Activated CD4-positive, alpha-beta T cell treated with anti-CD3 and anti-CD28 coated beads for 36 hours (primary cell): ENCODE measurements around the gene MED17. TPM values are rescaled to one million over a fixed set of nuclear protein-coding genes. Genes with fewer than 3 reads are reported as not detected.

Source experiments
- ATAC-seq: fragments of 200-7000 bp; cut with Tn5 transposase; one replicate; pipeline ENCODE4 v1.10.0; 2021; ENCODE audit warnings: mild to moderate bottlenecking, moderate library complexity
- CTCF ChIA-PET: fragments of 350-600 bp; sonication (Branson Sonifier 250); formaldehyde crosslinking; loops from one replicate; lab custom pipeline; 2021; ENCODE audit warnings: antibody characterized with exemption; lab: Charles Lee
- POLR2A ChIA-PET: fragments of 350-600 bp; sonication (Branson Sonifier 250); formaldehyde crosslinking; loops from one replicate; lab custom pipeline; 2021; ENCODE audit warnings: antibody characterized with exemption, inconsistent platforms; lab: Charles Lee
- DNase-seq: peaks from one replicate; pipeline ENCODE4 v3.0.0-alpha.2; 2020
- H3K27ac Mint-ChIP-seq: one replicate; pipeline ENCODE4 v1.8.0; 2021; ENCODE audit warnings: mixed read lengths
- H3K27me3 Mint-ChIP-seq: one replicate; pipeline ENCODE4 v1.8.0; 2021; ENCODE audit warnings: mixed read lengths
- H3K36me3 Mint-ChIP-seq: one replicate; pipeline ENCODE4 v1.8.0; 2021; ENCODE audit warnings: low read depth, mixed read lengths
- H3K4me1 Mint-ChIP-seq: one replicate; pipeline ENCODE4 v1.8.0; 2021; ENCODE audit warnings: mixed read lengths
- H3K4me3 Mint-ChIP-seq: one replicate; pipeline ENCODE4 v1.8.0; 2021; ENCODE audit warnings: mild to moderate bottlenecking, moderate library complexity, mixed read lengths
- H3K9me3 Mint-ChIP-seq: one replicate; pipeline ENCODE4 v1.8.0; 2021; ENCODE audit warnings: low read depth, mixed read lengths
- intact Hi-C, 2 experiments: fragments of 100-400 bp; cut with DNase I in 1 of 2; cut with micrococcal nuclease in 1 of 2; formaldehyde crosslinking; loops; one replicate each; pipeline versions ENCODE4 v1.14.2 to v1.15.1; 2022 to 2024; cut with DNase I, micrococcal nuclease
- total RNA-seq, 2 experiments: library from RNA; stranded (reverse); gene quantifications; one replicate each; pipeline ENCODE4 v1.2.3, GENCODE V29; 2021

MED17 gene
- total RNA-seq, 2 experiments from 2014 or later: 28.6 to 29.9 TPM

DNA sequence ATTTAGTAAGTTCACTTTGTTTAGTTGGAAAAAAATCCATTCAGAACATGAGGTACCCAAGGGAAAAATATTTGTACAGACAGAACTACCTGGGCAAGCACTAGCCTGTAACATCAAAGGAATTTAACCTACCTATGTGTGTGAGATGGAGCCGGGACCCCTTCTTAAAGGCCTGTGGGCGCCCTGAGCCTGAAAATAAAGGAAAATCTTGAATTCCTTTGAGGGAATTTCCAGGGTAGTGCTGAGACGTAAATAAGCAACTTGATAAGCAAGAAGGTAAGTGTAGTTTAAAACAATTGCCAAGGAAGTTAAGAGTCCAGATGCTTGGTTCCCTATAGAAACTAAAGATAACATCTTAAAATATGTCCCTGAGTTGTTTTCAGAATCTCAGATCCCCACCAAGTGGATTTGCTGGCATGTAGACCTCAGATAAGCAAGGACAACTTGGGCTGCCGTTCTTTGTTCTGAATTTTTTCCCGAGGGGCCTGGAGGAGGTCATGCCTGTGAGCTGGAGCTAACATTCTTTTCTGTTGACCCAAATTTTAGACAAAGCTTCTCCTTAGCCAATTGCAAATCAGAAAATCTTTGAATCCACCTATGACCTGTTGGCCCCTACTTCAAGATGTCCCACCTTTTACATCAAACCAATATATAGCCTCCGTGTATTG lies 31.0 kb downstream of the MED17 start:
- Mint-ChIP-seq H3K4me3 (no peak overlapping the region), H3K27me3 (no peaks in the 10 kb centered on the region), H3K4me1 (no peaks in the 10 kb centered on the region), H3K9me3 (no peaks in the 10 kb centered on the region), H3K36me3 (peaks cover 44% of the 10 kb centered on the region), H3K27ac (no peak overlapping the region)
- CTCF ChIA-PET: no interaction called here
- intact Hi-C loops: no loop called here
- DNase-seq: no peak
- no peak for ATAC-seq
- POLR2A ChIA-PET: no interaction called here

DNA sequence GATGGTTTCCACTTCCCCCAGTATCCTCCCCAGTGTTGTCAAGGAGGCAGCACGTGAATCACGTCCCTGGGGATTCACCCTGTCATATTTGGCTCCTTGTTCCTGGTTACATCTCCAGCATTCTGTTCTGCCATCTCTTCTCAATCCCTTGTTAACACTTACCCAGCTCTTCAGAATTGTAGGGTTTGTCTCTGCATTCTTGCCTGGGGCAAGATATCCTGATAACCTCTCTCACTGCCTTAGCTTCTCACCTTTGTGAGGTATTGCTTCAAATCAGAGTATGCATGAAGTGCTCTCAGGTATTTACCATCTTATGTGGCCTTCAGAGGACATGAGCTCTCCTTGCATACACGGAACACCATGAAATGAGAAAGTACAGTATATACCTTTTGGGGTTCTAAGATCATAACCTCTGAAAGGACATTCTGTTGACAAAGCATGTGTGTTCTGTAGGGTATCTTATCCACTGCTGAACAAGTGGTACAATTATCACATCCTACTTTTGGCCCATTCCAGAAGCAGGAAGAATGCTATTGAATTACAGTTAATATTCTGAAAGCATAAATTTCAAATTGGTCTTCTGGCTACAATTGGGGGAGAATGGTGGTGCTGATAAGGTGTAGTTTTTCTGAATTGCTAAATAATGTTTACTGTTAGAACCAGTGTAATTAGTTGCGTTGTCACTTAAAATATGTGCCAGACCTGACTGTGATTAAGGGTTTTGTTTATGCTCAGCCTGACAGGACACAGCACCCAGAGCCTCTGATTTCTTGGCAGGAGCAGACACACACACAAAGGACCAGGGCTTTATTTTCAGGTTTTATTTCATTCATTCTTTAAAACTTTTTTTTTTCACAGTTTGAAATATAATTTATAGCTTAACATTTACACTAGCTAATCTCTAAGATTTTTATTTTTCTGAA lies 33.6 kb downstream of the MED17 start:
- CTCF ChIA-PET: no interaction called here
- no peak for ATAC-seq
- Mint-ChIP-seq H3K9me3 (peaks cover 3% of the 10 kb centered on the region), H3K36me3 (peaks cover 31% of the 10 kb centered on the region), H3K27ac (no peak overlapping the region), H3K27me3 (no peaks in the 10 kb centered on the region), H3K4me1 (no peaks in the 10 kb centered on the region), H3K4me3 (no peak overlapping the region)
- intact Hi-C loops: no loop called here
- DNase-seq: no peak
- POLR2A ChIA-PET: no interaction called here

DNA sequence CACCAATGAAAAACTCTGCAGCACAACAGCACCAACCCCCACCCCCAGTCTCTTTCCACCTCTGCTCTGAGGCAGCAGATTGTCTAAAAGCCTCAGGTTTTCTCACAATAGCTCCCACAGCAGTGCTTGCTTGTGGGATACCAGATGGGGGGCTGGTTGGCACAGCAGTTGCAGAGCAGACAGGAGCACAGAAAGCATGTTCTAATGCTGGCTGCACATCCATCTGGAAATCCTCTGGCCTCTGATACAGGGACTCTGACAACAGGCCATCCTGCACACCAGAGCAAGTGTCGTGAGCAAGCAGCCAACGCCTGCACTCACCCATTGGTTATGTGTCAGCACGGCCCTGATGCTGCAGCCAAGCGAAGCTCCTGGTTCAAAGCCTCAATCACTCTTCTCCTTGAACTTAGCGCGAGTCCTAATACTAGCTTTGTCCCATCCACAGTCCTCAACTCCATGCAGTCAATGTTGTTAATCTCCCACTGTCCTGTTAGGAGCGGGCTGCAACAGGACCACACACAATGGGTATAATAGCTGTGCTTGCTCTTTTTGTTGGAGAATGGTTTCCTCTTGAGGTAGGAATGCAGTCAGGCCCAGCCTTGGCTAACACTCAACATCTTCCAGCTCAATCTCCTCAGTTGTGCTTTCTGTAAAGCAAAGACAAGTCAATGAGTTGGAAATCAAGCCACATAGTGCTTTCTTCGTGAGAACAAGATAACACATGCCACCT lies 36.0 kb downstream of the MED17 start:
- DNase-seq: no peak
- no peak for ATAC-seq
- ChIA-PET POLR2A (no interaction called here), CTCF (interaction anchor here (0.7 kb wide), 1 partner anchor 526 kb away, joined by 4 read pairs; no protein-coding TSS in a partner anchor)
- Mint-ChIP-seq H3K27ac (no peak overlapping the region), H3K9me3 (peaks cover 3% of the 10 kb centered on the region), H3K4me3 (no peak overlapping the region), H3K36me3 (peaks cover 16% of the 10 kb centered on the region), H3K4me1 (no peaks in the 10 kb centered on the region), H3K27me3 (no peaks in the 10 kb centered on the region)
- intact Hi-C loops: no loop called here

DNA sequence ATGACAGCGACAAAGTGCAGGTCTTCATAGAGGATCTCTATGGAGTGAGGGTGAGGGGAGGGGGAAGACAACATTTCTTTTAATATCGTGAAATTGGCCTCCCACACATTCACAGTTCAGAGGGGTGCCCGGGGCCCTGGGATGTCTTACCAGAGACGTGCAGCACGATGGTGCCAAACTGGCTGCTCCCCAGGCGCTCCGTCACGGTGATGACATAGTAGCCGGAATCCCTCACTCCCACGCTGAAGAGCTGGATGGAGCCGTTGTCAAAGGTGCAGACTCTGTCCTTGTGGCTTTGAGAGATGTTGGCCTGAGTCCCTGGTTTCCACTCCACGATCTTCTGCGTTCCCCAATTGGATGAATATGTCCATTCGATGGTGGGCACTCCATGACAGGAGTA lies 36.8 kb downstream of the MED17 start:
- ChIA-PET CTCF (no interaction called here), POLR2A (no interaction called here)
- no peak for ATAC-seq
- no peak for DNase-seq
- Mint-ChIP-seq H3K9me3 (peaks cover 3% of the 10 kb centered on the region), H3K27me3 (peaks cover 1% of the 10 kb centered on the region), H3K4me3 (no peak overlapping the region), H3K36me3 (peaks cover 11% of the 10 kb centered on the region), H3K4me1 (no peaks in the 10 kb centered on the region), H3K27ac (no peak overlapping the region)
- intact Hi-C loops: no loop called here

DNA sequence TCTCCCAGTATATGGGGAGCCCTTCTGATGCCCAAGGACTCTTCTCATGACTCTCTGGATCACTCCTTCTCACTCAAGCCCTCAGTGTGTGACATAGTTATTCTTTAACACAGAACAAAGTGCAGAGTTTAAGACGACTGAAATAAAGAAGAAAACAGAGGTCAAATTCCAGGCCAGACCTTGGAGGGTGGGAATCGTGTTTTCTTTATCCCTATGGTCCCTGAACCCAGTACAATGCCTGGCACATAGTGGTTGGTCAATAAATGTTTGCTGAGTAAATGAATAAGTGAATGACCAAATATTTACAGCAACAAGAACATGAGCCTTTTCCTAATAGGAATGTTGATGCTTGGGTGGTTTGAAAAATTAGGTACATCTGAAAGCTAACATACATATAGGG lies 37.5 kb downstream of the MED17 start:
- Mint-ChIP-seq H3K36me3 (peaks cover 8% of the 10 kb centered on the region), H3K9me3 (peaks cover 3% of the 10 kb centered on the region), H3K4me1 (no peaks in the 10 kb centered on the region), H3K27me3 (peaks cover 1% of the 10 kb centered on the region), H3K27ac (no peak overlapping the region), H3K4me3 (no peak overlapping the region)
- CTCF ChIA-PET: interaction anchor here (0.8 kb wide), 1 partner anchor 20 kb away, joined by 3 read pairs; no protein-coding TSS in a partner anchor
- ATAC-seq: no peak
- POLR2A ChIA-PET: no interaction called here
- DNase-seq: no peak
- intact Hi-C loops: no loop called here

DNA sequence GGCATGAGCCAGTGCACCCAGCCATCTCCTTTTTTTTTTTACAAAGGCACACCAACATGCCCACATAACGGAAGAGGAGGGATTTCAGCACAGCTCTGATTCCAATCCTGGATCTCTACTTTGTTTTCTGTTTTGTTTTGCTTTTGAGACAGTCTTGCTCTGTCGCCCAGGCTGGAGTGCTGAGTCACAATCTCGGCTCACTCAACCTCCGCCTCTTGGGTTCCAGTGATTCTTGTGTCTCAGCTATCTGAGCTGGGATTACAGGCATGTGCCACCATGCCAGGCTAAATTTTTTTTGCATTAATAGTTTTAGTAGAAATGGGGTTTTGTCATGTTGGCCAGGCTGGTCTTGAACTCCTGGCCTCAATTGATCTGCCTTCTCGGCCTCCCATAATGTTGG lies 38.3 kb downstream of the MED17 start:
- ChIA-PET POLR2A (no interaction called here), CTCF (interaction anchor here (0.8 kb wide), 1 partner anchor 19 kb away, joined by 3 read pairs; no protein-coding TSS in a partner anchor)
- no peak overlapping the region for H3K27ac Mint-ChIP-seq
- no peak overlapping the region for H3K4me3 Mint-ChIP-seq
- no peak for ATAC-seq
- H3K36me3 Mint-ChIP-seq: peaks cover 8% of the 10 kb centered on the region
- peaks cover 1% of the 10 kb centered on the region for H3K27me3 Mint-ChIP-seq
- intact Hi-C loops: no loop called here
- H3K9me3 Mint-ChIP-seq: peaks cover 3% of the 10 kb centered on the region
- H3K4me1 Mint-ChIP-seq: no peaks in the 10 kb centered on the region
- no peak for DNase-seq

DNA sequence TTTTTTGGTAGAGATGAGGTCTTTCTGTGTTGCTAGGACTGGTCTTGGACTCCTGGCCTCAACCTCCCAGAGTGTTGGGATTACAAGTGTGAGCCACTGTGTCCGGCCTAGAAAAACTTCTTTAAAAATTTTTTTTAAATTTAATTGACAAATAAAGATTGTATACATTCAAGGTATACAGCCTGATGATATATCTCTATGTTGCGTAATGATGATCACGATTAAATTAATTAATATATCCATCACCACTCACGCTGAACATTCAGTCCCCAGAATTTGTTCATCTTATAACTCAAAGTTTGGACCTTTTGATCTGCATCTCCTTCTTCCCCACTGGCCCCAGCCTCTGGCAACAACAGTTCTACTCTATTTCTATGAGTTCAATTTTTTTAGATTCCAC lies 39.1 kb downstream of the MED17 start:
- DNase-seq (no peak), ATAC-seq (no peak)
- Mint-ChIP-seq H3K4me1 (no peaks in the 10 kb centered on the region), H3K4me3 (no peak overlapping the region), H3K9me3 (peaks cover 3% of the 10 kb centered on the region), H3K36me3 (peaks cover 2% of the 10 kb centered on the region), H3K27ac (no peak overlapping the region), H3K27me3 (peaks cover 1% of the 10 kb centered on the region)
- intact Hi-C loops: no loop called here
- CTCF ChIA-PET: no interaction called here
- POLR2A ChIA-PET: no interaction called here

DNA sequence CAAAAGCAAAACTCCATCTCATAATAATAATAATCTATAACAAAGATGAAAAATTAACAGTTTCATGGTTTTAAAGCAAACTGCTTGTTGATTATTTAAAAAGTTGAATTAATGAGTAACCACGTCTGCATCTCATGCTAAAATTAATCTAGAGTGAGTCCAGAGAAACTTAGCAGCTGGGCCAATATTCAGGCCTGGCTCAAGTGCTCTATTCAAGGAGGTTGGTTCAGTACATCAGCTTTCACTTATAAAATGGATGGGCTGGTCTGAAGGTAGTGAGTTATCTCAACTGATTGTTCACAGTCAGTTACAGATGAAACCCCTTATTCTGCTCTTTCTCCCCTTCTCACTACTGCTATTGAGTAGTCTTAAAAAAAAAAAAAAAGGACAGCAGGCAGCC lies 43.3 kb downstream of the MED17 start:
- no peak for ATAC-seq
- POLR2A ChIA-PET: no interaction called here
- Mint-ChIP-seq H3K9me3 (no peaks in the 10 kb centered on the region), H3K27ac (no peak overlapping the region), H3K4me3 (no peak overlapping the region), H3K27me3 (peaks cover 1% of the 10 kb centered on the region), H3K4me1 (no peaks in the 10 kb centered on the region), H3K36me3 (no peaks in the 10 kb centered on the region)
- intact Hi-C loops: no loop called here
- CTCF ChIA-PET: no interaction called here
- no peak for DNase-seq

DNA sequence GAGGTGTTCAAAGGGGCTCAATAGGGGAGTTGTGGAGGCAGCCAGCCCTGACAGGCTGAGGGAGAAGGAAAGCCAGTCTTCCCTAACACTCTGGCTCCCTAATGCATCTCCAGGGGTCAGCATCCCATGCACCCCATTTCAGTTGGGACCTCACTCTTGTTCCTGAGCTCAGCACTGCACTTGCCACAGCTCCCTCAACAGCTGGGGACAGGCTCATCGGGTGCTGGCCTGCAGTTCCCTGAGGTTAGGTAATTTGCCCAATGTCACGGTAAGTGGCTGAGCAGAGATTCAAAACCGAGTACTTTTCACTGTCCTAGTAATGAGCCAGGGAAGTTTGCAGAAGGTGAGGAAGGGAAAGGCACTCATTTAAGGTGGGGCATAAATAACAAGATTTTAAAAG lies 45.5 kb downstream of the MED17 start:
- CTCF ChIA-PET: no interaction called here
- intact Hi-C loops: no loop called here
- DNase-seq (no peak), ATAC-seq (no peak)
- H3K4me3 Mint-ChIP-seq: no peak overlapping the region
- peaks cover 5% of the 10 kb centered on the region for H3K27me3 Mint-ChIP-seq
- no peaks in the 10 kb centered on the region for H3K4me1 Mint-ChIP-seq
- H3K36me3 Mint-ChIP-seq: no peaks in the 10 kb centered on the region
- H3K9me3 Mint-ChIP-seq: no peaks in the 10 kb centered on the region
- no peak overlapping the region for H3K27ac Mint-ChIP-seq
- POLR2A ChIA-PET: no interaction called here

DNA sequence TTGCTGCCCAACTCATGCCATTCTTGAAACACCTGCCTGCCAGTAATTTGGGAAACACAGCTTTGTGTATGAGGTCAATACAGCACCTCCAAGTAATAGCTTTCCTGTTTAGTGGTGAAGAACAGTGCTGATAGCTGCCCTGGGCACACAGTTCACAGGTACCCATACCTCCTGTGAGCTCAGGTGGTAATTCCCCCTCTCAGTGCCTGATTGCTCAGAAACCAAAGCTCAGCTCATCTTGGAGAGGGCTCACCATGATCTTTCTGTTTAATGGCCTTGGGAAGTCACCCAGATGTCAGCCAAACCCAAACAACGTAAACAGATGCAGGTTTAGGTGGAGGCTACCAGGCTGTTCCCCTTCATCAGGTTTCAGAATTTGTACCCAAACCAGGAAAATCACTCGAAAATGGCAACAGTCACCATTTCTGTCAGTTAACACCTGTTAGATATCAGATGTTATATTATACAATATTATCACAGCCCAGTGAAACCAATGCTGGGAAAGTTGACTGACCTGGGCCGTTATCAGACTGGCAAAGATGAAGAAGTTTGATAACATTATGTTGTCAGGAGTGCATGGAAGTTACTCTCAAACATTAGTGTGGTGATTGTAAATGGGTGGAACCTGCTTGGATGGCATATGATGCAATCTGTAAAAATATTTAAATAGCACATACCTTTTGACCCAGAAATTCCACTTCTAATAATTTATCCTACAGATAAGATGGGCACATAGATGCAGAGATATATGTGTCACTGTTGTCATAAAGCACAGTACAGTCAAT lies 47.5 kb downstream of the MED17 start:
- Mint-ChIP-seq H3K4me3 (no peak overlapping the region), H3K4me1 (no peaks in the 10 kb centered on the region), H3K36me3 (no peaks in the 10 kb centered on the region), H3K27ac (no peak overlapping the region), H3K9me3 (no peaks in the 10 kb centered on the region), H3K27me3 (peaks cover 3% of the 10 kb centered on the region)
- CTCF ChIA-PET: no interaction called here
- POLR2A ChIA-PET: no interaction called here
- ATAC-seq (no peak), DNase-seq (no peak)
- intact Hi-C loops: no loop called here

DNA sequence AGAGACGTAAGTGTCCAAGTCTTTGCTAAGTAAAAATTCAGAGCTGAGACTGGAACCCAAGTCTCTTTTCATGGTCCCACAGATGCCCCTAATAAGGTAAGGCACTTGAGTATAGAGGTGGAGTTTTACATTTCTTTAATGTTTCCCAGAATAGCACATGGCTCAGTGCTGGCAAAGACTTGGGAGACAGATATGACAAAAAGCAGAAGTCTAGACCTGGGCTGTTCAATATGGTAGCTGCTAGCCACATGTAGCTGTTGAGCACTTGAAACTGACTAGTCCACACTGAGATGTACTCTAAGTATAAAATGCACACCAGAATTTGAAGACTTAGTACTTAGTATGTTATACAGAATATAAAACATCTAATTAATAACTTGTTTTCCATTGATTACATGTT lies 48.7 kb downstream of the MED17 start:
- intact Hi-C loops: no loop called here
- POLR2A ChIA-PET: no interaction called here
- no peak overlapping the region for H3K4me3 Mint-ChIP-seq
- no peak overlapping the region for H3K27ac Mint-ChIP-seq
- ATAC-seq (no peak), DNase-seq (no peak)
- H3K36me3 Mint-ChIP-seq: no peaks in the 10 kb centered on the region
- peaks cover 3% of the 10 kb centered on the region for H3K27me3 Mint-ChIP-seq
- CTCF ChIA-PET: no interaction called here
- no peaks in the 10 kb centered on the region for H3K9me3 Mint-ChIP-seq
- no peaks in the 10 kb centered on the region for H3K4me1 Mint-ChIP-seq
